Activated B cell treated with CpG ODN at 0.5 μM for 24 hours (primary cell): ENCODE measurements around the gene PSMD14. TPM values are rescaled to one million over a fixed set of nuclear protein-coding genes. Genes with fewer than 3 reads are reported as not detected.
A peak's percentile ranks its signal among the peaks of the same experiment; 100 is the strongest.

Source experiments
- ATAC-seq: fragments of 200-7000 bp; cut with Tn5 transposase; one replicate; pipeline ENCODE4 v1.10.0; 2021; ENCODE audit warnings: low read depth, mild to moderate bottlenecking, moderate library complexity
- CTCF ChIA-PET: fragments of 350-600 bp; sonication (Branson Sonifier 250); formaldehyde crosslinking; loops from one replicate; lab custom pipeline; 2021; ENCODE audit warnings: antibody characterized with exemption; lab: Charles Lee
- POLR2A ChIA-PET: fragments of 350-600 bp; sonication (Branson Sonifier 250); formaldehyde crosslinking; loops from one replicate; lab custom pipeline; 2021; ENCODE audit warnings: antibody characterized with exemption; lab: Charles Lee
- DNase-seq: peaks from one replicate; pipeline ENCODE4 v3.0.0; 2022
- H3K27ac Mint-ChIP-seq: one replicate; pipeline ENCODE4 v1.8.0; 2020; ENCODE audit warnings: mixed read lengths
- H3K27me3 Mint-ChIP-seq: one replicate; pipeline ENCODE4 v1.8.0; 2021; ENCODE audit warnings: mixed read lengths
- H3K36me3 Mint-ChIP-seq: one replicate; pipeline ENCODE4 v1.8.0; 2021; ENCODE audit warnings: low read depth, mixed read lengths
- H3K4me1 Mint-ChIP-seq: one replicate; pipeline ENCODE4 v1.8.0; 2021; ENCODE audit warnings: mixed read lengths
- H3K4me3 Mint-ChIP-seq: one replicate; pipeline ENCODE4 v1.8.0; 2020; ENCODE audit warnings: mild to moderate bottlenecking, mixed read lengths
- H3K9me3 Mint-ChIP-seq: one replicate; pipeline ENCODE4 v1.8.0; 2020; ENCODE audit warnings: mixed read lengths
- CTCF ChIP-seq: fragments of 200-600 bp; IDR thresholded peaks from one replicate; pipeline ENCODE4 v1.8.0; 2022; ENCODE audit warnings: antibody characterized with exemption, mild to moderate bottlenecking
- intact Hi-C: fragments of 100-400 bp; cut with micrococcal nuclease; formaldehyde crosslinking; loops from one replicate; pipeline ENCODE4 v1.15.1; 2024
- total RNA-seq: library from RNA; stranded (reverse); gene quantifications from 2 replicates; pipeline ENCODE4 v1.2.3, GENCODE V29; 2022

Gene PSMD14
- total RNA-seq, 1 donor from 2014 or later = 55.1 TPM

- no peak overlapping the region for H3K4me3 Mint-ChIP-seq
- CTCF ChIA-PET = no interaction called here
- peaks cover 74% of the 10 kb centered on the region for H3K27me3 Mint-ChIP-seq
- intact Hi-C loops = loop anchor here (5.0 kb wide), 1 partner anchor 170 kb away; no protein-coding TSS in a partner anchor
- no peaks in the 10 kb centered on the region for H3K9me3 Mint-ChIP-seq
- POLR2A ChIA-PET = no interaction called here
- DNase-seq = no peak
- peak overlapping the region; percentile 33 for H3K27ac Mint-ChIP-seq
- H3K4me1 Mint-ChIP-seq = peaks cover 53% of the 10 kb centered on the region
- H3K36me3 Mint-ChIP-seq = no peaks in the 10 kb centered on the region
- TF ChIP-seq CTCF = no peak
- no peak for ATAC-seq
Observed at GRCh38 chr2:161417438-161418274, 109.4 kb downstream of the PSMD14 start.

- ATAC-seq = no peak
- no peak for TF ChIP-seq CTCF
- peaks cover 58% of the 10 kb centered on the region for H3K4me1 Mint-ChIP-seq
- no peaks in the 10 kb centered on the region for H3K9me3 Mint-ChIP-seq
- ChIA-PET POLR2A (no interaction called here), CTCF (no interaction called here)
- H3K27me3 Mint-ChIP-seq = peaks cover 80% of the 10 kb centered on the region
- no peaks in the 10 kb centered on the region for H3K36me3 Mint-ChIP-seq
- no peak for DNase-seq
- intact Hi-C loops = loop anchor here (5.0 kb wide), 1 partner anchor 171 kb away; no protein-coding TSS in a partner anchor
- no peak overlapping the region for H3K27ac Mint-ChIP-seq
- H3K4me3 Mint-ChIP-seq = no peak overlapping the region
Observed at GRCh38 chr2:161418275-161418714, 110.1 kb downstream of the PSMD14 start.

GRCh38 chr2:161418715-161419637 is 110.8 kb downstream of the PSMD14 start:
- DNase-seq (no peak), ATAC-seq (no peak)
- ChIA-PET POLR2A (no interaction called here), CTCF (no interaction called here)
- TF ChIP-seq CTCF = no peak
- H3K4me3 Mint-ChIP-seq = peak overlapping the region; percentile 56
- peaks cover 78% of the 10 kb centered on the region for H3K27me3 Mint-ChIP-seq
- H3K4me1 Mint-ChIP-seq = peaks cover 56% of the 10 kb centered on the region
- peak overlapping the region; percentile 11 for H3K27ac Mint-ChIP-seq
- intact Hi-C loops = loop anchor here (5.0 kb wide), 1 partner anchor 172 kb away; no protein-coding TSS in a partner anchor
- H3K9me3 Mint-ChIP-seq = no peaks in the 10 kb centered on the region
- H3K36me3 Mint-ChIP-seq = no peaks in the 10 kb centered on the region

- CTCF ChIA-PET = no interaction called here
- no peak overlapping the region for H3K4me3 Mint-ChIP-seq
- ATAC-seq = no peak
- H3K27ac Mint-ChIP-seq = no peak overlapping the region
- POLR2A ChIA-PET = interaction anchor here (0.7 kb wide), 1 partner anchor 21 kb away, joined by 5 read pairs; no protein-coding TSS in a partner anchor
- H3K9me3 Mint-ChIP-seq = no peaks in the 10 kb centered on the region
- no peak for TF ChIP-seq CTCF
- H3K27me3 Mint-ChIP-seq = peaks cover 84% of the 10 kb centered on the region
- DNase-seq = no peak
- peaks cover 61% of the 10 kb centered on the region for H3K4me1 Mint-ChIP-seq
- H3K36me3 Mint-ChIP-seq = no peaks in the 10 kb centered on the region
- intact Hi-C loops = loop anchor here (5.0 to 10.0 kb wide), 2 partner anchors 172 to 705 kb away; no protein-coding TSS in a partner anchor
Observed at GRCh38 chr2:161419638-161420190, 111.5 kb downstream of the PSMD14 start.
